GM23338 (cell line): ENCODE data around the gene FAM89B. TPM values are rescaled to one million over a fixed set of nuclear protein-coding genes. Genes with fewer than 3 reads are reported as not detected.

Experiments
- ATAC-seq: fragments of 200-7000 bp; cut with Tn5 transposase; 3 replicates; pipeline ENCODE4 v1.9.1; 2020
- DNase-seq: peaks from one replicate; pipeline ENCODE4 v3.0.0-alpha.2; 2015; ENCODE audit warnings: low spot score
- H2AFZ ChIP-seq: fragments of 200-600 bp; sonication (generic); 2 replicates; pipeline ENCODE4 v1.8.0; 2016; ENCODE audit warnings: antibody characterized with exemption, mild to moderate bottlenecking, moderate library complexity
- H3F3A ChIP-seq: fragments of 200-600 bp; sonication (generic); replicated peaks from 2 replicates; pipeline ENCODE4 v1.8.0; 2017; ENCODE audit warnings: antibody characterized with exemption, mixed run types, low read depth
- H3K27ac ChIP-seq: fragments of 200-600 bp; sonication (generic); 2 replicates; pipeline ENCODE4 v1.6.1; 2016; ENCODE audit warnings: low read depth
- H3K27me3 ChIP-seq: fragments of 200-600 bp; sonication (generic); 2 replicates; pipeline ENCODE4 v1.8.0; 2016; ENCODE audit warnings: mild to moderate bottlenecking, mixed run types, moderate library complexity; ENCODE audit not compliant: insufficient read depth
- H3K36me3 ChIP-seq: fragments of 200-600 bp; sonication (generic); 2 replicates; pipeline ENCODE4 v1.8.0; 2016; ENCODE audit warnings: mild to moderate bottlenecking; ENCODE audit not compliant: insufficient read depth
- H3K4me1 ChIP-seq: fragments of 200-600 bp; sonication (generic); 2 replicates; pipeline ENCODE4 v1.8.0; 2016; ENCODE audit warnings: mild to moderate bottlenecking, moderate library complexity; ENCODE audit not compliant: insufficient read depth
- H3K4me2 ChIP-seq: fragments of 200-600 bp; sonication (generic); 2 replicates; pipeline ENCODE4 v1.7.1; 2017; ENCODE audit warnings: mixed run types
- H3K4me3 ChIP-seq: fragments of 200-600 bp; sonication (generic); 2 replicates; pipeline ENCODE4 v1.6.1; 2016; ENCODE audit warnings: mixed run types
- H3K79me2 ChIP-seq: fragments of 200-600 bp; sonication (generic); replicated peaks from 2 replicates; pipeline ENCODE4 v1.8.0; 2017; ENCODE audit warnings: mild to moderate bottlenecking; ENCODE audit not compliant: insufficient read depth
- H3K9me2 ChIP-seq: fragments of 200-600 bp; sonication (generic); 2 replicates; pipeline ENCODE4 v1.8.0; 2017; ENCODE audit not compliant: insufficient read depth
- H4K20me1 ChIP-seq: fragments of 200-600 bp; sonication (generic); replicated peaks from 2 replicates; pipeline ENCODE4 v1.8.0; 2017; ENCODE audit warnings: mild to moderate bottlenecking; ENCODE audit not compliant: insufficient read depth
- H3K27ac Mint-ChIP-seq: 2 replicates; pipeline ENCODE4 v1.8.0; 2020; ENCODE audit warnings: inconsistent platforms, mild to moderate bottlenecking, moderate library complexity, mixed read lengths
- H3K27me3 Mint-ChIP-seq: 3 replicates; pipeline ENCODE4 v1.8.0; 2022; ENCODE audit warnings: low read depth, mild to moderate bottlenecking, moderate library complexity, mixed read lengths, inconsistent platforms; ENCODE audit not compliant: insufficient read depth, poor library complexity
- H3K36me3 Mint-ChIP-seq: 3 replicates; pipeline ENCODE4 v1.8.0; 2021; ENCODE audit warnings: low read depth, mild to moderate bottlenecking, inconsistent platforms, moderate library complexity, mixed read lengths
- H3K4me1 Mint-ChIP-seq: 3 replicates; pipeline ENCODE4 v1.8.0; 2020; ENCODE audit warnings: mild to moderate bottlenecking, inconsistent platforms, mixed read lengths
- H3K4me3 Mint-ChIP-seq: 3 replicates; pipeline ENCODE4 v1.8.0; 2021; ENCODE audit warnings: moderate library complexity, mild to moderate bottlenecking, inconsistent platforms, mixed read lengths
- H3K9me3 Mint-ChIP-seq: 3 replicates; pipeline ENCODE4 v1.8.0; 2020; ENCODE audit warnings: moderate library complexity, mild to moderate bottlenecking, inconsistent platforms, mixed read lengths
- NANOG ChIP-seq: IDR thresholded peaks from 2 replicates; pipeline ENCODE4 v1.6.1; 2016; ENCODE audit warnings: antibody characterized with exemption, borderline replicate concordance
- POLR2AphosphoS5 ChIP-seq: IDR thresholded peaks from 2 replicates; pipeline ENCODE4 v1.6.1; 2016; ENCODE audit warnings: antibody characterized with exemption, low read depth
- ZNF331 ChIP-seq: fragments of 250-450 bp; sonication (Bioruptor Pico); IDR thresholded peaks from 2 replicates; pipeline ENCODE4 v1.5.0; 2020; ENCODE audit warnings: low read depth, mild to moderate bottlenecking, moderate library complexity
- polyA plus RNA-seq: library from polyadenylated mRNA; unstranded; fragments of >200 nt; fragmentation: Nextera tagmentation; extraction: Ambion mirVana; gene quantifications from 2 replicates; pipeline ENCODE4 v1.2.1, GENCODE V29; 2016
- total RNA-seq: library from RNA; depleted of rRNA; stranded (reverse); fragments of >200 nt; shearing (Covaris generic); gene quantifications from 2 replicates; pipeline ENCODE4 v1.2.3, GENCODE V29; 2014
- TF ChIP-seq, protein P1 (sequence below): IDR thresholded peaks from one replicate; pipeline ENCODE4 v1.6.1; 2018; ENCODE audit warnings: antibody characterized with exemption; ENCODE audit not compliant: unreplicated experiment

The FAM89B gene
- total and polyA plus RNA-seq, 2 experiments from 2014 or later = 13.0 to 18.2 TPM

DNA sequence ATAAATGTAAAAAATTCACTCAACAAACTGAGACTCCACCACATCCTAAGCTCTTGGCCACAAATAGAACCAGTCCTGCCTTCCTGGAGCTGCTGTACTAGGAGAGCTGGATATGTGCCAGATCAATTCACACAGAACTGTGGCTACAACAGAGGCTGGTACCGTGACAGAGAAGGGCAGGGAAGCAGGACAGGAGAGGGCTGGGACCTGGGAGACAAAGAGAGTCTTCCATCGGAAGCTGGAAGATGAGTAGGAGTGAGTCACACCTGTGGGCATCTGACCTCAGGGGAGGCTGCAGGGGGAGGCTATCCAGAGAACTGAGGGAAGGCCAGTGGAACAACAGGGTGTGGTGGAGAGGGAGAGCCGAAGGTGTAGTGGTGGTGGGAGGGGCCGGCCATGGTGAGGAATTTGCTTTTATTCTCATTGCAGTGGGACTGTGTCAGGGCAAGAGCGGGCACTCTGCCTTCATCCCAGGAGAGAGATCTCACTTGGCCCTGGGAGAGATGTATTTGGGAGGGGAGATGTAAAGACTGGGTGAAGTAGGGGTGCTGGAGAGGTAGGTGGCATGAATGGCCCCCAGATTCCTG is 12.3 kb upstream of the FAM89B start:
- H3K9me3 Mint-ChIP-seq = no peaks in the 10 kb centered on the region

DNA sequence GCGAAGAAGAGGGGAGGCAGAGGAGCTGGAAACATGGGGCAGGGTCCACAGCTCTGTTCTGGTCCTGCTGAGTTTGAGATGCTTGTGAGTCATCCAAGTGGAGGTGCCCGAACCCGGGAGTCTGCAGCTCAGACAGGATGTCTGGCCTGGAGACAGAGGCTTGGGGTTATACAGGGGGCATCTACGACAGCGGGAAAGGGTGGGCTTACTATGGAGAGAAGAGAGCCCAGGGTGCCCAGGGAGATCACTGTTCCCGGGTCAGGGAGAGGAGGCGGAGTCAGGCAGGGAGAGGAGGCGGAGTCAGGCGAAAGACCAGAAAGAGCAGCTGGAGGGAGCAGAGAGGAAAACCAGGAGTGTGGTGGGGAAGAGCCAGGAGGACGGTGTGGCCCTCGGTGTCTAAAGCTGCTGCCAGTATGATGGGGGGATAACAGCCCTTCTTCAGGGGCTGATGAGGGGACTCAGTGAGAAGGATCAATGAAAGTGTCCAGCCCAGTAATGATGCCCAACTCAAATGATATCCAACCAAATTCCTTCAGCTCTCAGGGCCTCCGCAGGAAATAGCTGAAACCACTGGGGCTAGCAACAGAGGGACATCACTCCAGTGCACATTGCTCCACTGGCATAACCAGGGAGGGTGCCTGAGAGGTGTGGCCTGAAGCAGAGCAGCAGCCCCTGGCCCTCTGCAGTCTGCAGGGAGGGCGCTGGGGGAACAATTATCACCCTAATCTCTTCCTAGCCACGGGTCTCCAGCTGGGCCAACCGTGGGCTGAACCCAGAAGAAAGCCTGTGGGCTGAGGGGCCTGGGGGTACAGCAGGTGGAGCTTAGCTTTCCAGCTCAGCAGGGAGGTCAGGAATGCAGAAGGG is 11.6 kb upstream of the FAM89B start:
- H3K9me3 Mint-ChIP-seq = no peaks in the 10 kb centered on the region
- TF ChIP-seq POLR2AphosphoS5 (peak; percentile 65), NANOG (no peak)
- DNase-seq (peak; percentile 83), ATAC-seq (peak; percentile 63)
- Histone ChIP-seq H3K9me2 (no peaks in the 10 kb centered on the region), H4K20me1 (no peaks in the 10 kb centered on the region), H3K4me2 (peak overlapping the region; percentile 59), H3K79me2 (no peaks in the 10 kb centered on the region), H2AFZ (peak overlapping the region; percentile 80), H3K36me3 (no peaks in the 10 kb centered on the region), H3K4me3 (peak overlapping the region; percentile 35; the same call in 1 of the 2 replicates), H3F3A (peaks cover 6% of the 10 kb centered on the region; the same call in 1 of the 2 replicates), H3K27me3 (peaks cover 39% of the 10 kb centered on the region), H3K27ac (no peak overlapping the region), H3K4me1 (peaks cover 35% of the 10 kb centered on the region)
- H3K36me3 Mint-ChIP-seq = no peaks in the 10 kb centered on the region; the same call in 2 of the 3 replicates
- peaks cover 37% of the 10 kb centered on the region for H3K4me1 Mint-ChIP-seq
- H3K27me3 Mint-ChIP-seq = peaks cover 32% of the 10 kb centered on the region
- 0 out of 2 replicates have a peak overlapping the region, but pooled peaks have one; percentile 7 for H3K27ac Mint-ChIP-seq
- H3K4me3 Mint-ChIP-seq = peak overlapping the region; percentile 39

More for the DNA sequence above, 12.3 kb upstream of the FAM89B start:
- H3K4me1 ChIP-seq = peaks cover 35% of the 10 kb centered on the region
- peaks cover 47% of the 10 kb centered on the region for H3K27me3 ChIP-seq
- no peak overlapping the region; the same call in 1 of the 2 replicates for H3K4me3 ChIP-seq
- H3K36me3 ChIP-seq = no peaks in the 10 kb centered on the region
- Mint-ChIP-seq H3K27me3 (peaks cover 36% of the 10 kb centered on the region), H3K27ac (no peak overlapping the region), H3K4me3 (peak overlapping the region; percentile 39; the same call in 2 of the 3 replicates), H3K4me1 (peaks cover 43% of the 10 kb centered on the region), H3K36me3 (no peaks in the 10 kb centered on the region; the same call in 2 of the 3 replicates)
- peak overlapping the region; percentile 59 for H3K4me2 ChIP-seq
- no peaks in the 10 kb centered on the region for H3K79me2 ChIP-seq
- no peaks in the 10 kb centered on the region for H3K9me2 ChIP-seq
- H3K27ac ChIP-seq = no peak overlapping the region
- TF ChIP-seq, protein P1, sequence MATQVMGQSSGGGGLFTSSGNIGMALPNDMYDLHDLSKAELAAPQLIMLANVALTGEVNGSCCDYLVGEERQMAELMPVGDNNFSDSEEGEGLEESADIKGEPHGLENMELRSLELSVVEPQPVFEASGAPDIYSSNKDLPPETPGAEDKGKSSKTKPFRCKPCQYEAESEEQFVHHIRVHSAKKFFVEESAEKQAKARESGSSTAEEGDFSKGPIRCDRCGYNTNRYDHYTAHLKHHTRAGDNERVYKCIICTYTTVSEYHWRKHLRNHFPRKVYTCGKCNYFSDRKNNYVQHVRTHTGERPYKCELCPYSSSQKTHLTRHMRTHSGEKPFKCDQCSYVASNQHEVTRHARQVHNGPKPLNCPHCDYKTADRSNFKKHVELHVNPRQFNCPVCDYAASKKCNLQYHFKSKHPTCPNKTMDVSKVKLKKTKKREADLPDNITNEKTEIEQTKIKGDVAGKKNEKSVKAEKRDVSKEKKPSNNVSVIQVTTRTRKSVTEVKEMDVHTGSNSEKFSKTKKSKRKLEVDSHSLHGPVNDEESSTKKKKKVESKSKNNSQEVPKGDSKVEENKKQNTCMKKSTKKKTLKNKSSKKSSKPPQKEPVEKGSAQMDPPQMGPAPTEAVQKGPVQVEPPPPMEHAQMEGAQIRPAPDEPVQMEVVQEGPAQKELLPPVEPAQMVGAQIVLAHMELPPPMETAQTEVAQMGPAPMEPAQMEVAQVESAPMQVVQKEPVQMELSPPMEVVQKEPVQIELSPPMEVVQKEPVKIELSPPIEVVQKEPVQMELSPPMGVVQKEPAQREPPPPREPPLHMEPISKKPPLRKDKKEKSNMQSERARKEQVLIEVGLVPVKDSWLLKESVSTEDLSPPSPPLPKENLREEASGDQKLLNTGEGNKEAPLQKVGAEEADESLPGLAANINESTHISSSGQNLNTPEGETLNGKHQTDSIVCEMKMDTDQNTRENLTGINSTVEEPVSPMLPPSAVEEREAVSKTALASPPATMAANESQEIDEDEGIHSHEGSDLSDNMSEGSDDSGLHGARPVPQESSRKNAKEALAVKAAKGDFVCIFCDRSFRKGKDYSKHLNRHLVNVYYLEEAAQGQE = no peak
- TF ChIP-seq ZNF331 (CRISPR knock-in tag) = no peak
- no peak for TF ChIP-seq NANOG
- peaks cover 6% of the 10 kb centered on the region; the same call in 1 of the 2 replicates for H3F3A ChIP-seq
- no peak for DNase-seq
- peak overlapping the region; percentile 80 for H2AFZ ChIP-seq
- ATAC-seq = no peak
- no peaks in the 10 kb centered on the region for H4K20me1 ChIP-seq
